ENCODE measurements around the gene APLNR. TPM values are rescaled to one million over a fixed set of nuclear protein-coding genes. Genes with fewer than 3 reads are reported as not detected.

Gene APLNR
- total and polyA plus RNA-seq, 10 of the 15 experiments (the other 5 are each of a cell fraction or from before 2014, with no cell fraction given): 0.11 TPM; not detected in 9

DNA sequence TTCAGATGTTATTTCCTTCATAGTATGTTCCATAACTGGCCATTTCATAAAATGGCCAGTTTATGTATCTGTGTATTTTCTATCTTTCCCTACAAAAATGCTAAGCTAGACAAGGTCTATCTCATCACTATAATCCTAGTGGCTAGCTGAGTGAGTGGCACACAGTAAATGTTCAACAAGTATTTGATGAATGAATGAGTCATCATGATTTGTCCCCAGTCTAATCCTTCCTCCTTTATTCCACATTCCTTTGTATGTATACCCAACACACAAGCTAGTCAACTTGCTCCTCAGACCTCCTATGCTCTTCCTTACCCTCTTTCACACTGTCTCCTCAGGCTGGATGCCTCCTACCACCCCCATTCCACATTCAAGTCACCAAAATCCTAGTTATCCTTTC lies 12.5 kb downstream of the APLNR start:
- TF ChIP-seq, protein P1, sequence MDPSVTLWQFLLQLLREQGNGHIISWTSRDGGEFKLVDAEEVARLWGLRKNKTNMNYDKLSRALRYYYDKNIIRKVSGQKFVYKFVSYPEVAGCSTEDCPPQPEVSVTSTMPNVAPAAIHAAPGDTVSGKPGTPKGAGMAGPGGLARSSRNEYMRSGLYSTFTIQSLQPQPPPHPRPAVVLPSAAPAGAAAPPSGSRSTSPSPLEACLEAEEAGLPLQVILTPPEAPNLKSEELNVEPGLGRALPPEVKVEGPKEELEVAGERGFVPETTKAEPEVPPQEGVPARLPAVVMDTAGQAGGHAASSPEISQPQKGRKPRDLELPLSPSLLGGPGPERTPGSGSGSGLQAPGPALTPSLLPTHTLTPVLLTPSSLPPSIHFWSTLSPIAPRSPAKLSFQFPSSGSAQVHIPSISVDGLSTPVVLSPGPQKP (IDR thresholded peaks at IDR 0.05; ENCODE audit: low read depth, low read length): no peak
- TF ChIP-seq TCF3 (IDR thresholded peaks at IDR 0.05; ENCODE audit: borderline replicate concordance, insufficient read depth, low read depth, low read length) (no peak), BMI1 (IDR thresholded peaks at IDR 0.05; ENCODE audit: borderline replicate concordance) (no peak), SMAD1 (IDR thresholded peaks at IDR 0.05; ENCODE audit: low read depth, partially characterized antibody) (no peak), YBX1 (IDR thresholded peaks at IDR 0.05) (no peak), MYB (IDR thresholded peaks at IDR 0.05; ENCODE audit: borderline replicate concordance, low read depth, low read length) (no peak), NRF1 (conservative IDR thresholded peaks at IDR 0.05; ENCODE audit: low read depth, low read length) (no peak), IRF4 (IDR thresholded peaks at IDR 0.05; ENCODE audit: low read depth, low read length) (no peak), TBL1XR1 (IDR thresholded peaks at IDR 0.05; ENCODE audit: low read depth, low read length) (no peak)
- TF ChIP-seq, protein P2, sequence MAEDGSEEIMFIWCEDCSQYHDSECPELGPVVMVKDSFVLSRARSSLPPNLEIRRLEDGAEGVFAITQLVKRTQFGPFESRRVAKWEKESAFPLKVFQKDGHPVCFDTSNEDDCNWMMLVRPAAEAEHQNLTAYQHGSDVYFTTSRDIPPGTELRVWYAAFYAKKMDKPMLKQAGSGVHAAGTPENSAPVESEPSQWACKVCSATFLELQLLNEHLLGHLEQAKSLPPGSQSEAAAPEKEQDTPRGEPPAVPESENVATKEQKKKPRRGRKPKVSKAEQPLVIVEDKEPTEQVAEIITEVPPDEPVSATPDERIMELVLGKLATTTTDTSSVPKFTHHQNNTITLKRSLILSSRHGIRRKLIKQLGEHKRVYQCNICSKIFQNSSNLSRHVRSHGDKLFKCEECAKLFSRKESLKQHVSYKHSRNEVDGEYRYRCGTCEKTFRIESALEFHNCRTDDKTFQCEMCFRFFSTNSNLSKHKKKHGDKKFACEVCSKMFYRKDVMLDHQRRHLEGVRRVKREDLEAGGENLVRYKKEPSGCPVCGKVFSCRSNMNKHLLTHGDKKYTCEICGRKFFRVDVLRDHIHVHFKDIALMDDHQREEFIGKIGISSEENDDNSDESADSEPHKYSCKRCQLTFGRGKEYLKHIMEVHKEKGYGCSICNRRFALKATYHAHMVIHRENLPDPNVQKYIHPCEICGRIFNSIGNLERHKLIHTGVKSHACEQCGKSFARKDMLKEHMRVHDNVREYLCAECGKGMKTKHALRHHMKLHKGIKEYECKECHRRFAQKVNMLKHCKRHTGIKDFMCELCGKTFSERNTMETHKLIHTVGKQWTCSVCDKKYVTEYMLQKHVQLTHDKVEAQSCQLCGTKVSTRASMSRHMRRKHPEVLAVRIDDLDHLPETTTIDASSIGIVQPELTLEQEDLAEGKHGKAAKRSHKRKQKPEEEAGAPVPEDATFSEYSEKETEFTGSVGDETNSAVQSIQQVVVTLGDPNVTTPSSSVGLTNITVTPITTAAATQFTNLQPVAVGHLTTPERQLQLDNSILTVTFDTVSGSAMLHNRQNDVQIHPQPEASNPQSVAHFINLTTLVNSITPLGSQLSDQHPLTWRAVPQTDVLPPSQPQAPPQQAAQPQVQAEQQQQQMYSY (CRISPR knock-in tag; IDR thresholded peaks at IDR 0.05): no peak
- TF ChIP-seq, protein P3, sequence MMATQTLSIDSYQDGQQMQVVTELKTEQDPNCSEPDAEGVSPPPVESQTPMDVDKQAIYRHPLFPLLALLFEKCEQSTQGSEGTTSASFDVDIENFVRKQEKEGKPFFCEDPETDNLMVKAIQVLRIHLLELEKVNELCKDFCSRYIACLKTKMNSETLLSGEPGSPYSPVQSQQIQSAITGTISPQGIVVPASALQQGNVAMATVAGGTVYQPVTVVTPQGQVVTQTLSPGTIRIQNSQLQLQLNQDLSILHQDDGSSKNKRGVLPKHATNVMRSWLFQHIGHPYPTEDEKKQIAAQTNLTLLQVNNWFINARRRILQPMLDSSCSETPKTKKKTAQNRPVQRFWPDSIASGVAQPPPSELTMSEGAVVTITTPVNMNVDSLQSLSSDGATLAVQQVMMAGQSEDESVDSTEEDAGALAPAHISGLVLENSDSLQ (IDR thresholded peaks at IDR 0.05): no peak

More for the DNA sequence above, 12.5 kb downstream of the APLNR start:
- ChIA-PET CTCF (interaction anchor here (0.7 kb wide), 1 partner anchor 91 kb away, joined by 3 read pairs; no protein-coding TSS in a partner anchor), SMC1A (ENCODE audit: uncharacterized antibody, unreplicated experiment) (no interaction called here), POLR2A (no interaction called here), RAD21 (ENCODE audit: unreplicated experiment) (no interaction called here)
- DNase-seq (ENCODE audit: low read depth, low spot score) (no peak), ATAC-seq (no peak), FAIRE-seq (no peak)
- no TSS peak for BruUV-seq (replicated peaks)
- H3K27ac ChIP-seq (ENCODE audit: control insufficient read depth, insufficient read depth): no peak overlapping the region
- no peaks in the 10 kb centered on the region; a peak in 2 of 4 replicates for H3K27me3 ChIP-seq (replicated peaks in 1 of 2; ENCODE audit: control insufficient read depth in 2 of 2, insufficient read depth in 2 of 2, low read length in 1 of 2)
- H3K4me3 ChIP-seq: no peak overlapping the region
- H3K36me3 ChIP-seq (ENCODE audit: control insufficient read depth in 2 of 2, insufficient read depth in 2 of 2, low read length in 1 of 2): no peaks in the 10 kb centered on the region
- H3K4me1 ChIP-seq (ENCODE audit: control insufficient read depth, insufficient read depth, low read length): no peaks in the 10 kb centered on the region
- H3K9me3 ChIP-seq (replicated peaks; ENCODE audit: control insufficient read depth, insufficient read depth, low read length): no peaks in the 10 kb centered on the region
- H4K20me1 ChIP-seq (ENCODE audit: control insufficient read depth, insufficient read depth): no peaks in the 10 kb centered on the region
- no peak overlapping the region for H3K4me2 ChIP-seq (ENCODE audit: control insufficient read depth, insufficient read depth)
- H3K9ac ChIP-seq (ENCODE audit: control insufficient read depth, insufficient read depth, low read length): no peak overlapping the region
- no peaks in the 10 kb centered on the region for H3K79me2 ChIP-seq (ENCODE audit: control insufficient read depth, insufficient read depth, low read length)
- H2AFZ ChIP-seq (ENCODE audit: control insufficient read depth, low read depth, low read length): no peak overlapping the region
- in situ Hi-C loops (cut with MboI): no loop called here
- intact Hi-C loops (cut with micrococcal nuclease; ENCODE audit: unreplicated experiment): no loop called here
